Sigmoid colon (tissue), 7 donors: ENCODE measurements around the gene KCNIP4. TPM values are rescaled to one million over a fixed set of nuclear protein-coding genes. Genes with fewer than 3 reads are reported as not detected.

Source experiments
- DNase-seq: peaks from one replicate; pipeline ENCODE4 v3.0.0-alpha.2; 2019
- H3K27ac ChIP-seq, 4 donors: fragments of 200-600 bp; sonication (generic); one replicate each; pipeline ENCODE4 v1.5.1; 2016 to 2019; ENCODE audit warnings: mild to moderate bottlenecking in 1 of 4
- H3K27me3 ChIP-seq, 3 donors: fragments of 200-600 bp; sonication (generic); one replicate each; pipeline ENCODE4 v1.5.1; 2019; ENCODE audit warnings: mild to moderate bottlenecking in 1 of 3
- H3K36me3 ChIP-seq, 4 donors: fragments of 200-600 bp; sonication (generic); one replicate each; pipeline ENCODE4 v1.5.1; 2016 to 2019
- H3K4me1 ChIP-seq, 4 donors: fragments of 200-600 bp; sonication (generic); one replicate each; pipeline ENCODE4 v1.5.1; 2017 to 2019
- H3K4me3 ChIP-seq, 4 donors: fragments of 200-600 bp; sonication (generic); one replicate each; pipeline ENCODE4 v1.5.1; 2017 to 2019; ENCODE audit warnings: mild to moderate bottlenecking in 2 of 4, moderate library complexity in 1 of 4
- H3K9me3 ChIP-seq, 4 donors: fragments of 200-600 bp in 3 of 4; sonication (generic) in 3 of 4; one replicate each; pipeline versions ENCODE4 v1.5.1 to v1.6.1; 2013 to 2019
- EP300 ChIP-seq, 4 donors: sonication (generic); formaldehyde crosslinking; IDR thresholded peaks; one replicate each; pipeline ENCODE4 v1.6.1; 2017; ENCODE audit warnings: antibody characterized with exemption in 4 of 4
- POLR2A ChIP-seq, 2 donors: fragments of 450-650 bp; IDR thresholded peaks; one replicate each; pipeline ENCODE4 v1.6.1; 2016; ENCODE audit warnings: antibody characterized with exemption in 2 of 2, mild to moderate bottlenecking in 2 of 2, moderate library complexity in 2 of 2
- POLR2AphosphoS5 ChIP-seq, 4 donors: sonication (generic); formaldehyde crosslinking; IDR thresholded peaks; one replicate each; pipeline ENCODE4 v1.6.1; 2017; ENCODE audit warnings: antibody characterized with exemption in 4 of 4
- WGBS, 2 donors: extraction: QIAGEN DNeasy Blood & Tissue Kit; methylation state at CpG; one replicate each; pipeline ENCODE4 v1.1.7; 2013; 5-methylcytosine and 5-hydroxymethylcytosine counted together
- intact Hi-C: fragments of 100-400 bp; cut with DNase I; formaldehyde crosslinking; loops from one replicate; pipeline ENCODE4 v1.15.1; 2023
- polyA plus RNA-seq, 3 donors: library from polyadenylated mRNA; stranded (reverse); fragments of 200-250 nt; gene quantifications; one replicate each; pipeline ENCODE4 v1.2.3, GENCODE V29; 2013
- total RNA-seq, 4 donors: library from RNA; depleted of rRNA; stranded (reverse); fragments of >200 nt; gene quantifications; one replicate each; pipeline ENCODE4 v1.1.0, GENCODE V29; 2016
- TF ChIP-seq, protein P1 (sequence below), 4 experiments: fragments of 450-650 bp in 3 of 4; fragments of 200-600 bp in 1 of 4; IDR thresholded peaks; one replicate each; pipeline ENCODE4 v1.5.1; 2016 to 2019; ENCODE audit warnings: antibody characterized with exemption in 4 of 4, mild to moderate bottlenecking in 3 of 4, moderate library complexity in 2 of 4
- donor health status: healthy with polysubstance abuse.
- donor health status: Bipolar disorder and iron deficiency.
- donor health status: healthy.

Gene KCNIP4
- total and polyA plus RNA-seq, 7 donors, result 0.60 to 28.5 (median 14.0) TPM; not detected in 1

GRCh38 chr4:21034728-21035127 is 913.8 kb downstream of the KCNIP4 start:
- Histone ChIP-seq H3K4me3 (no peak overlapping the region), H3K27ac (no peak overlapping the region), H3K36me3 (no peaks in the 10 kb centered on the region), H3K27me3 (no peaks in the 10 kb centered on the region), H3K9me3 (no peaks in the 10 kb centered on the region), H3K4me1 (no peaks in the 10 kb centered on the region)
- WGBS, 2 donors, result 78 to 80% methylated on average over 5 of the region's 5 CpGs
- no peak for DNase-seq
- intact Hi-C loops, result no loop called here
- TF ChIP-seq POLR2AphosphoS5 (IDR thresholded peaks at IDR 0.05), result no peak
- no peak for TF ChIP-seq POLR2A (IDR thresholded peaks at IDR 0.05)
- TF ChIP-seq EP300 (IDR thresholded peaks at IDR 0.05), result no peak
- TF ChIP-seq, protein P1, sequence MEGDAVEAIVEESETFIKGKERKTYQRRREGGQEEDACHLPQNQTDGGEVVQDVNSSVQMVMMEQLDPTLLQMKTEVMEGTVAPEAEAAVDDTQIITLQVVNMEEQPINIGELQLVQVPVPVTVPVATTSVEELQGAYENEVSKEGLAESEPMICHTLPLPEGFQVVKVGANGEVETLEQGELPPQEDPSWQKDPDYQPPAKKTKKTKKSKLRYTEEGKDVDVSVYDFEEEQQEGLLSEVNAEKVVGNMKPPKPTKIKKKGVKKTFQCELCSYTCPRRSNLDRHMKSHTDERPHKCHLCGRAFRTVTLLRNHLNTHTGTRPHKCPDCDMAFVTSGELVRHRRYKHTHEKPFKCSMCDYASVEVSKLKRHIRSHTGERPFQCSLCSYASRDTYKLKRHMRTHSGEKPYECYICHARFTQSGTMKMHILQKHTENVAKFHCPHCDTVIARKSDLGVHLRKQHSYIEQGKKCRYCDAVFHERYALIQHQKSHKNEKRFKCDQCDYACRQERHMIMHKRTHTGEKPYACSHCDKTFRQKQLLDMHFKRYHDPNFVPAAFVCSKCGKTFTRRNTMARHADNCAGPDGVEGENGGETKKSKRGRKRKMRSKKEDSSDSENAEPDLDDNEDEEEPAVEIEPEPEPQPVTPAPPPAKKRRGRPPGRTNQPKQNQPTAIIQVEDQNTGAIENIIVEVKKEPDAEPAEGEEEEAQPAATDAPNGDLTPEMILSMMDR (IDR thresholded peaks at IDR 0.05), result no peak

DNA sequence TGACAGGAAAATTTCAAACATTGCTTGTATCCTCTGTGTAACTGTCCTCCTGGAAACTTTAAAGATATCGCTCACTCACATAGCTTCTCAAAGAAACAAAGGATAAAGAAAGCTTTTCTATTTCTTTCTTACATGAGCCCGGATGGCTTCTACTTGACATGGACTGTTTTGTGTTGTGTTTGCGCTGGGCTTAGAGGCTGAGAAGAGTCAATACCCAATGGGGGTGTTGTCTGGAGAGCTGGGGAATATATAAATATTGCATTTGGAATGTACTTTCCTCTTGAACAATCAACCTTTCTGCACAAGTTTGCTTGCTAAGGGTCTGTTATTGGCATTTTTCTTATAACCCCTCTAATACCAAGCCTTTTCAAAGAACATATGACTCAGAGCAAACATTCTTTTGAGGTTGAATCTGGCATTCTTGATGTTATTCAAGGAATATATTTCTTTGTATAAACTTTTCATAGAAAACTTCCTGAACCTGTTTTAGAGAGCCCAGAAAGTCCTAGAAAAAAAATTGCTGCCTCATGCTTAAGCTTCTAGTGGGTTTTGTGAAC is 916.4 kb downstream of the KCNIP4 start:
- 91 to 92% methylated on average over 3 of the region's 3 CpGs for WGBS, 2 donors
- Histone ChIP-seq H3K27ac (no peak overlapping the region), H3K9me3 (no peaks in the 10 kb centered on the region), H3K4me3 (no peak overlapping the region), H3K36me3 (no peaks in the 10 kb centered on the region), H3K27me3 (no peaks in the 10 kb centered on the region), H3K4me1 (no peaks in the 10 kb centered on the region)
- DNase-seq, result no peak
- intact Hi-C loops, result no loop called here
- TF ChIP-seq POLR2AphosphoS5 (IDR thresholded peaks at IDR 0.05) (no peak), EP300 (IDR thresholded peaks at IDR 0.05) (no peak), POLR2A (IDR thresholded peaks at IDR 0.05) (no peak)
- TF ChIP-seq, protein P1 (IDR thresholded peaks at IDR 0.05), result no peak

DNA sequence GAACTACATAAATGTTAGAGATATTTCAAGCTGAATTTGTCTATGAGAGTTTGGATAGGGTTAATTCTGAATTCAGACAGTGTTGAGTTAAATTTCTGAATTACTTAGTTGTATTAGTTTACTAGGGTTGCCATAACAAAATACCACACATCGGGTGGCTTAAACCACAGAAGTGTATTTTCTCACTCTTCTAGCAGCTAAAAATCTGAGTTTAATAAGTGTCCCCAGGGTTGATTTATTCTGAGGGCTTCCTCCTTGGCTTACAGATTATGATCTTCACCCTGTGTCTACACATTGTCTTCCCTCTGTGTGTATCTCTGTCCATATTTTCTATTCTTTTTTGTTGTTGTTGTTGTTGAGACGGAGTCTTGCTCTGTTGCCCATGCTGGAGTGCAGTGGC is 929.8 kb downstream of the KCNIP4 start:
- H3K4me1 ChIP-seq, result no peaks in the 10 kb centered on the region
- TF ChIP-seq, protein P1 (IDR thresholded peaks at IDR 0.05), result no peak
- TF ChIP-seq POLR2AphosphoS5 (IDR thresholded peaks at IDR 0.05) (no peak), EP300 (IDR thresholded peaks at IDR 0.05) (no peak)

GRCh38 chr4:21013501-21013900 is 935.1 kb downstream of the KCNIP4 start:
- H3K36me3 ChIP-seq, result no peaks in the 10 kb centered on the region
- WGBS, 2 donors, result 92 to 96% methylated on average over 1 of the region's 1 CpG
- no peaks in the 10 kb centered on the region for H3K27me3 ChIP-seq
- H3K4me3 ChIP-seq, result no peak overlapping the region
- TF ChIP-seq, protein P1 (IDR thresholded peaks at IDR 0.05), result no peak
- TF ChIP-seq EP300 (IDR thresholded peaks at IDR 0.05) (no peak), POLR2AphosphoS5 (IDR thresholded peaks at IDR 0.05) (no peak), POLR2A (IDR thresholded peaks at IDR 0.05) (no peak)
- H3K27ac ChIP-seq, result no peak overlapping the region
- no peaks in the 10 kb centered on the region for H3K9me3 ChIP-seq
- no peak for DNase-seq
- H3K4me1 ChIP-seq, result no peaks in the 10 kb centered on the region
- intact Hi-C loops, result no loop called here

More for the DNA sequence above, 929.8 kb downstream of the KCNIP4 start:
- H3K27ac ChIP-seq, result no peak overlapping the region
- DNase-seq, result no peak
- intact Hi-C loops, result no loop called here
- H3K36me3 ChIP-seq, result no peaks in the 10 kb centered on the region
- no peaks in the 10 kb centered on the region for H3K9me3 ChIP-seq
- WGBS, 2 donors, result 81% methylated on average over 2 of the region's 2 CpGs
- no peak overlapping the region for H3K4me3 ChIP-seq
- no peaks in the 10 kb centered on the region for H3K27me3 ChIP-seq

- no peak overlapping the region for H3K4me3 ChIP-seq
- intact Hi-C loops, result no loop called here
- H3K4me1 ChIP-seq, result no peaks in the 10 kb centered on the region
- 48 to 75% methylated on average over 3 of the region's 3 CpGs for WGBS, 2 donors
- DNase-seq, result no peak
- H3K27me3 ChIP-seq, result no peaks in the 10 kb centered on the region
- H3K36me3 ChIP-seq, result no peaks in the 10 kb centered on the region
- TF ChIP-seq POLR2A (IDR thresholded peaks at IDR 0.05) (no peak), POLR2AphosphoS5 (IDR thresholded peaks at IDR 0.05) (no peak), EP300 (IDR thresholded peaks at IDR 0.05) (no peak)
- TF ChIP-seq, protein P1 (IDR thresholded peaks at IDR 0.05), result no peak
- H3K27ac ChIP-seq, result no peak overlapping the region
- no peaks in the 10 kb centered on the region for H3K9me3 ChIP-seq
These were observed 935.7 kb downstream of the KCNIP4 start for GRCh38 chr4:21012851-21013331.
